AG04449 (cell line): ENCODE data around the gene WBP1.
"Not testable (repeated sequence)": the region's sequence is repeated elsewhere in the genome, so short reads cannot be mapped to it uniquely, and the experiment has no call there.

Source experiments
- CTCF ChIA-PET: fragments of 350-600 bp; formaldehyde crosslinking; extraction: SDS; loops from one replicate; lab custom pipeline; 2021; ENCODE audit warnings: antibody characterized with exemption; lab: Yijun Ruan, JAX
- POLR2A ChIA-PET: fragments of 400-600, 350-600 bp; formaldehyde crosslinking; extraction: SDS; loops from one replicate; lab custom pipeline; 2020; ENCODE audit warnings: antibody characterized with exemption, inconsistent platforms; lab: Yijun Ruan, JAX
- DNase-seq: peaks from one replicate; pipeline ENCODE4 v3.0.0-alpha.2; 2010; ENCODE audit warnings: low read depth, low spot score
- H3K4me3 ChIP-seq: 2 replicates; pipeline ENCODE4 v1.5.1; 2011; ENCODE audit warnings: low read depth, mild to moderate bottlenecking, control low read depth, low read length
- CTCF ChIP-seq: IDR thresholded peaks from one replicate; pipeline ENCODE4 v1.5.1; 2011; ENCODE audit warnings: mild to moderate bottlenecking, moderate library complexity, low read length, control low read depth, inconsistent platforms; ENCODE audit not compliant: insufficient read depth; ENCODE audit errors: missing control alignments

WBP1 gene

GRCh38 chr2:74416778-74417177, 41.5 kb upstream of the WBP1 start:
- no peak for DNase-seq
- H3K4me3 ChIP-seq, result no peak overlapping the region
- CTCF ChIA-PET, result no interaction called here
- no peak for TF ChIP-seq CTCF
- POLR2A ChIA-PET, result no interaction called here

GRCh38 chr2:74417197-74417596, 41.0 kb upstream of the WBP1 start:
- no peak for DNase-seq
- TF ChIP-seq CTCF, result no peak
- POLR2A ChIA-PET, result no interaction called here
- no peak overlapping the region for H3K4me3 ChIP-seq
- CTCF ChIA-PET, result no interaction called here

GRCh38 chr2:74417763-74418162, 40.5 kb upstream of the WBP1 start:
- DNase-seq, result no peak
- no peak for TF ChIP-seq CTCF
- POLR2A ChIA-PET, result no interaction called here
- CTCF ChIA-PET, result interaction anchor here (0.8 to 1.2 kb wide), 2 partner anchors 9 to 26 kb away, joined by 3 read pairs; no protein-coding TSS in a partner anchor
- no peak overlapping the region for H3K4me3 ChIP-seq

GRCh38 chr2:74418312-74418711, 39.9 kb upstream of the WBP1 start:
- no peak overlapping the region for H3K4me3 ChIP-seq
- no peak for TF ChIP-seq CTCF
- ChIA-PET POLR2A (no interaction called here), CTCF (interaction anchor here (0.8 to 1.2 kb wide), 2 partner anchors 10 to 26 kb away, joined by 3 read pairs; no protein-coding TSS in a partner anchor)
- no peak for DNase-seq

- ChIA-PET CTCF (interaction anchor here (1.2 to 3.1 kb wide), 2 partner anchors 27 to 28 kb away, joined by 3 to 14 read pairs; no protein-coding TSS in a partner anchor), POLR2A (no interaction called here)
- no peak overlapping the region for H3K4me3 ChIP-seq
- TF ChIP-seq CTCF, result no peak
- DNase-seq, result no peak
Measured at GRCh38 chr2:74419345-74419744, 38.9 kb upstream of the WBP1 start.

GRCh38 chr2:74420006-74420405, 38.2 kb upstream of the WBP1 start:
- ChIA-PET CTCF (interaction anchor here (3.1 kb wide), 1 partner anchor 28 kb away, joined by 14 read pairs; no protein-coding TSS in a partner anchor), POLR2A (no interaction called here)
- TF ChIP-seq CTCF, result no peak
- DNase-seq, result no peak
- no peak overlapping the region for H3K4me3 ChIP-seq

GRCh38 chr2:74420443-74421103, 37.7 kb upstream of the WBP1 start:
- CTCF ChIA-PET, result interaction anchor here (0.8 to 3.1 kb wide), 5 partner anchors 8 to 86 kb away, joined by 3 to 14 read pairs (median 3); no protein-coding TSS in a partner anchor
- POLR2A ChIA-PET, result interaction anchor here (0.7 kb wide), 1 partner anchor 12 kb away, joined by 3 read pairs; no protein-coding TSS in a partner anchor
- H3K4me3 ChIP-seq, DNase-seq: not testable (repeated sequence)
